HUES48 (cell line): Measurements from ENCODE around the gene NABP1.
"Not testable (repeated sequence)": the region's sequence is repeated elsewhere in the genome, so short reads cannot be mapped to it uniquely, and the experiment has no call there.

Experiments
- H3K27ac ChIP-seq: one replicate; pipeline ENCODE4 v1.7.0; 2013; ENCODE audit warnings: low read depth, low read length, inconsistent platforms
- H3K27me3 ChIP-seq: 2 replicates; pipeline ENCODE4 v1.6.1; 2013; ENCODE audit warnings: mild to moderate bottlenecking, low read length; ENCODE audit not compliant: control insufficient read depth, insufficient read depth
- H3K36me3 ChIP-seq: 2 replicates; pipeline ENCODE4 v1.6.1; 2013; ENCODE audit warnings: low read length; ENCODE audit not compliant: control insufficient read depth, insufficient read depth
- H3K4me1 ChIP-seq: 2 replicates; pipeline ENCODE4 v1.6.1; 2013; ENCODE audit warnings: mild to moderate bottlenecking, low read length; ENCODE audit not compliant: control insufficient read depth, insufficient read depth
- H3K4me3 ChIP-seq: 2 replicates; pipeline ENCODE4 v1.5.1; 2013; ENCODE audit warnings: mild to moderate bottlenecking, low read depth, low read length
- H3K9ac ChIP-seq: 2 replicates; pipeline ENCODE4 v1.6.1; 2013; ENCODE audit warnings: mild to moderate bottlenecking, low read depth, low read length, moderate library complexity
- H3K9me3 ChIP-seq: 2 replicates; pipeline ENCODE4 v1.6.1; 2013; ENCODE audit warnings: low read length; ENCODE audit not compliant: control insufficient read depth, insufficient read depth

NABP1 gene

GRCh38 chr2:191637182-191638078, 40.5 kb upstream of the NABP1 start:
- H3K4me1 ChIP-seq, result peaks cover 17% of the 10 kb centered on the region
- H3K36me3 ChIP-seq, result no peaks in the 10 kb centered on the region
- no peaks in the 10 kb centered on the region for H3K9me3 ChIP-seq
- peak overlapping the region; percentile 44; the same call in 1 of the 2 replicates for H3K9ac ChIP-seq
- no peak overlapping the region for H3K4me3 ChIP-seq
- peak overlapping the region; percentile 65 for H3K27ac ChIP-seq
- no peaks in the 10 kb centered on the region for H3K27me3 ChIP-seq

- peaks cover 17% of the 10 kb centered on the region for H3K4me1 ChIP-seq
- no peaks in the 10 kb centered on the region for H3K27me3 ChIP-seq
- no peak overlapping the region for H3K4me3 ChIP-seq
- peak overlapping the region; percentile 65 for H3K27ac ChIP-seq
- H3K36me3 ChIP-seq, result no peaks in the 10 kb centered on the region
- no peaks in the 10 kb centered on the region for H3K9me3 ChIP-seq
- H3K9ac ChIP-seq, result no peak overlapping the region
These were observed 39.7 kb upstream of the NABP1 start for GRCh38 chr2:191638079-191638801.

- no peaks in the 10 kb centered on the region for H3K36me3 ChIP-seq
These were observed 39.1 kb upstream of the NABP1 start for GRCh38 chr2:191638802-191639172.

GRCh38 chr2:191641609-191642008, 36.3 kb upstream of the NABP1 start:
- no peak overlapping the region for H3K4me3 ChIP-seq
- no peaks in the 10 kb centered on the region for H3K9me3 ChIP-seq
- no peak overlapping the region for H3K9ac ChIP-seq
- no peak overlapping the region for H3K27ac ChIP-seq
- H3K27me3 ChIP-seq, result no peaks in the 10 kb centered on the region
- no peaks in the 10 kb centered on the region for H3K36me3 ChIP-seq
- H3K4me1 ChIP-seq, result peaks cover 17% of the 10 kb centered on the region

More at GRCh38 chr2:191638802-191639172, 39.1 kb upstream of the NABP1 start:
- no peaks in the 10 kb centered on the region for H3K9me3 ChIP-seq
- no peak overlapping the region for H3K4me3 ChIP-seq
- peak overlapping the region; percentile 65 for H3K27ac ChIP-seq
- H3K9ac ChIP-seq, result no peak overlapping the region
- peaks cover 17% of the 10 kb centered on the region for H3K4me1 ChIP-seq
- H3K27me3 ChIP-seq, result no peaks in the 10 kb centered on the region

GRCh38 chr2:191642541-191642940, 35.4 kb upstream of the NABP1 start:
- no peak overlapping the region for H3K4me3 ChIP-seq
- no peak overlapping the region for H3K9ac ChIP-seq
- H3K4me1 ChIP-seq, result peaks cover 11% of the 10 kb centered on the region
- H3K9me3 ChIP-seq, result no peaks in the 10 kb centered on the region
- H3K27me3 ChIP-seq, result no peaks in the 10 kb centered on the region
- H3K27ac ChIP-seq, result no peak overlapping the region
- no peaks in the 10 kb centered on the region for H3K36me3 ChIP-seq

GRCh38 chr2:191643429-191643828, 34.5 kb upstream of the NABP1 start:
- H3K4me3 ChIP-seq, result no peak overlapping the region
- H3K27ac ChIP-seq, result no peak overlapping the region
- peaks cover 2% of the 10 kb centered on the region for H3K4me1 ChIP-seq
- no peaks in the 10 kb centered on the region for H3K9me3 ChIP-seq
- no peaks in the 10 kb centered on the region for H3K27me3 ChIP-seq
- no peaks in the 10 kb centered on the region for H3K36me3 ChIP-seq
- no peak overlapping the region for H3K9ac ChIP-seq

- H3K36me3 ChIP-seq, H3K4me3 ChIP-seq, H3K27me3 ChIP-seq, H3K27ac ChIP-seq, H3K9me3 ChIP-seq, H3K4me1 ChIP-seq, H3K9ac ChIP-seq: not testable (repeated sequence)
These were observed 33.3 kb upstream of the NABP1 start for GRCh38 chr2:191644613-191645012.

- H3K36me3 ChIP-seq, result no peaks in the 10 kb centered on the region
- no peaks in the 10 kb centered on the region for H3K27me3 ChIP-seq
- no peak overlapping the region for H3K4me3 ChIP-seq
- no peak overlapping the region for H3K27ac ChIP-seq
- H3K9ac ChIP-seq, result no peak overlapping the region
- H3K9me3 ChIP-seq, result no peaks in the 10 kb centered on the region
- no peaks in the 10 kb centered on the region for H3K4me1 ChIP-seq
These were observed 32.9 kb upstream of the NABP1 start for GRCh38 chr2:191645032-191645431.

GRCh38 chr2:191645434-191646162, 32.3 kb upstream of the NABP1 start:
- Histone ChIP-seq H3K4me3 (no peak overlapping the region), H3K27me3 (no peaks in the 10 kb centered on the region), H3K27ac (no peak overlapping the region), H3K4me1 (no peaks in the 10 kb centered on the region), H3K36me3 (no peaks in the 10 kb centered on the region), H3K9me3 (no peaks in the 10 kb centered on the region), H3K9ac (no peak overlapping the region)

GRCh38 chr2:191646163-191646902, 31.6 kb upstream of the NABP1 start:
- Histone ChIP-seq H3K9me3 (no peaks in the 10 kb centered on the region), H3K4me3 (no peak overlapping the region), H3K36me3 (no peaks in the 10 kb centered on the region), H3K9ac (no peak overlapping the region), H3K27me3 (no peaks in the 10 kb centered on the region), H3K4me1 (no peaks in the 10 kb centered on the region), H3K27ac (no peak overlapping the region)
